ENCODE measurements around the gene HNRNPUL2. TPM values are rescaled to one million over a fixed set of nuclear protein-coding genes. Genes with fewer than 3 reads are reported as not detected.

Gene HNRNPUL2
- total RNA-seq, 2 experiments from 2014 or later = 56.0 to 62.3 TPM

DNA sequence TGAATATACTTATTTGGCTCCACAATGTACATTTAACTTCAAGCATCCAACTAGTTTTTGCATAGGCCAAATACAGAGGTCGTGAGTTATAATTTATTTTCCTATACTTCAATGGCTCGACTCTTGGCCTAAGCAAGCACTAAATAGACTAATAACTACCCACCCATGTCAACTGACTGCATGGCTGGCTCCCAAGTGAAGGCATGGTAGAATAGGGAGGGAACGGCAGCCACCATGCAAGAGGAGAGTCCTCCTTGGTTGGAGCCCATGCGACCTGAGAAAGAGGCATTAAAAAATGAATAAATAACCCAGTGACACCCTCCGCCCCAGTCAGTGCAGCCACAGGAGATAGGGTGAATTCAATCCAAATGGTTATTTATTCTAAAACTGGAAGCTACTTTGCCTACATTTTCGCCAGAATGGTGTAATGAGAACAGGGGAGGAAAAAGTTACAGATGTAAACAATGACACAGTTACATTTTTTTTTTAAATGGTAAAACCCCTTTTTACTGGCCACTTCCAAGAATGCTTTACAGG is 14.9 kb downstream of the HNRNPUL2 start:
- peaks cover 68% of the 10 kb centered on the region for H3K4me1 Mint-ChIP-seq (ENCODE audit: low read depth)
- CTCF ChIA-PET = interaction anchor here (0.7 to 1.4 kb wide), 5 partner anchors 12 to 149 kb away, joined by 3 to 4 read pairs (median 3); partner anchors contain the start of genes HNRNPUL2 and POLR2G
- no peaks in the 10 kb centered on the region for H3K9me3 Mint-ChIP-seq
- peak overlapping the region; percentile 87 for H3K27ac Mint-ChIP-seq
- H3K36me3 Mint-ChIP-seq = peaks cover 57% of the 10 kb centered on the region
- H3K4me3 Mint-ChIP-seq = no peak overlapping the region
- intact Hi-C loops (cut with micrococcal nuclease) = no loop called here
- no peaks in the 10 kb centered on the region for H3K27me3 Mint-ChIP-seq
- DNase-seq = no peak
- POLR2A ChIA-PET = interaction anchor here (0.6 to 0.8 kb wide), 2 partner anchors 18 to 23 kb away, joined by 3 read pairs; no protein-coding TSS in a partner anchor

DNA sequence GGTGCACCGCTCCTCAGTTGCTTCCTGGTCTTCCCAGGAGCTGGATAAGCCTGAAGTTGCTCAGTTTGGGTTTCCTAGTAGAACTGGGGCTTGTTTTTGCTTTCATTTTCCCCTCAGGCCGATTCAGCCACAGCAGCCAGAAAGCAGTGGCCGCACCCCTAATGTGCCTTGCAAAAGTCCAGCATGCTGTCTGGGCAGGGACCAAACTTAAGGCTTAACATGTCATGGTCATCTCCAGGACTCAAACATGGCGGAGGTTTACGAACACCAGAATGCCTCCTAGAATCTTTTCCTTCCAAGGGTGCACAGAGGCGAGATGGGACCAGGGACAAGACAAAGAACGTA is 17.3 kb downstream of the HNRNPUL2 start:
- peak; percentile 34 for DNase-seq
- H3K9me3 Mint-ChIP-seq = no peaks in the 10 kb centered on the region
- intact Hi-C loops (cut with micrococcal nuclease) = no loop called here
- CTCF ChIA-PET = interaction anchor here (1.7 to 2.5 kb wide), 4 partner anchors 17 to 286 kb away, joined by 4 to 9 read pairs (median 6); partner anchors contain the start of genes HNRNPUL2 and TUT1
- H3K4me3 Mint-ChIP-seq = peak overlapping the region; percentile 86
- H3K27me3 Mint-ChIP-seq = no peaks in the 10 kb centered on the region
- POLR2A ChIA-PET = interaction anchor here (1.0 to 5.4 kb wide), 12 partner anchors 16 to 145 kb away, joined by 3 to 29 read pairs (median 10); partner anchors contain the start of genes B3GAT3, C11orf98, CSKMT and GANAB
- H3K4me1 Mint-ChIP-seq (ENCODE audit: low read depth) = peaks cover 73% of the 10 kb centered on the region
- H3K36me3 Mint-ChIP-seq = peaks cover 39% of the 10 kb centered on the region
- peak overlapping the region; percentile 95 for H3K27ac Mint-ChIP-seq

DNA sequence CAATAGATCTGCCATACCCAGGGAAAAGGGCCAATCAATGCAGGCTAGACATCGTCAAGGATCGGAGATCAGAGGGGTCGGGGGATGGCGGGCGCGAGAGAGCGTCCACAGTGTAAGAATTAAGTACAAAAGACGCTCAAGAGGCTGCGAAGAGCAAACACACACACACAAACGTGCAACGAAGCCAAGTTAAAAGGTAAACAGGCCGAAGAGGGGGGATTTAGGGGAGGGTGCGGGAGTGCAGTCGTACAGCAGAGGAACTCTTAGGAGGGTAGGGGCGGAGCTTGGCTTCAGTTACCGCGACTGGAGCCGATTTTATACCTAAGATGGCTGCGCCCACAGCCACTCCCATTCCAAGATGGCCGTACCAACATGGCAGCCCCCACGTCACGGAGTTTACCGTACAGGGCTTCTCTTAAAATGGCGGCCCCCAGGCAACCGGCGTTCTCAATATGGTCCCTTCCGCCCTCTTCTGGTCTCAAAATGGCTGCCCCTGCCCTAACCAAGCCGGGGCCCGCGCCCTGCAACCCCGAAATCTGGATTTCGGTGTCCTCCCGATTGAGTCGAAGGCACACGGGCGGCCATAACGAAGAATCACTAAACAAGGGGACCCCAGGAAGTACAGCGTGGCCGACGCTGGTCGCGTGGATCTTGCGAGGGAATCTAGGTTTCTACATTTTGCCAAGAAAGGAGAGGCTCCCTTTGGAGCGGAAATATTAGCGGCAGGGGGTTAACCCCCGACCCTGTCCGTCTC is 17.8 kb downstream of the HNRNPUL2 start:
- Mint-ChIP-seq H3K4me1 (ENCODE audit: low read depth) (peaks cover 69% of the 10 kb centered on the region), H3K4me3 (peak overlapping the region; percentile 86), H3K36me3 (peaks cover 37% of the 10 kb centered on the region), H3K9me3 (no peaks in the 10 kb centered on the region), H3K27ac (peak overlapping the region; percentile 95), H3K27me3 (no peaks in the 10 kb centered on the region)
- ChIA-PET POLR2A (interaction anchor here (0.6 to 5.4 kb wide), 17 partner anchors 16 to 285 kb away, joined by 3 to 29 read pairs (median 5); partner anchors contain the start of genes B3GAT3, C11orf98, CSKMT and GANAB), CTCF (interaction anchor here (0.7 to 2.5 kb wide), 5 partner anchors 16 to 285 kb away, joined by 3 to 9 read pairs (median 5); partner anchors contain the start of genes HNRNPUL2 and TUT1)
- DNase-seq = peak; percentile 98
- intact Hi-C loops (cut with micrococcal nuclease) = loop anchor here (1.0 to 5.0 kb wide), 11 partner anchors 18 to 172 kb away; partner anchors contain the start of genes C11orf98, CSKMT, HNRNPUL2 and MTA2

DNA sequence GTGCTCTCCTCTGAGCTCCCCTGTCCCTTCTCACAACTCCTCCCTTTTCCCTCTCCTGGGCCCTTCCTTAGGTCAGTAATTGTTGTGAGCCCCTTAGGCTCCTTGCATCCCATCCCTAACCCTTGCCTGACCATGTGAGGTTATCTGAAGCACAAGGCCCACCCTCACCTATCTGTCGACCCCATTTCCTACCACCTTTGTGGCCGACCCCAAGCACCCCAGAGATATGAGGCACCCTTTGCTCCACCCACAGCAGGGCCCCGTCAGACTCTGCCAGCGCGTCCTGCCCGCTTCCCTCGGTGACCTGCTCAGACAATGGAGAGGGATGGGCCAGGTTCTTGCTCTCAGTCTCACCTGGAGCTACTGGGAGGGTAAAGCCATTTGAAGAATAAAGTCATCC is 18.5 kb downstream of the HNRNPUL2 start:
- peak; percentile 63 for DNase-seq
- Mint-ChIP-seq H3K4me3 (peak overlapping the region; percentile 86), H3K27ac (peak overlapping the region; percentile 95), H3K36me3 (peaks cover 37% of the 10 kb centered on the region), H3K27me3 (no peaks in the 10 kb centered on the region), H3K4me1 (ENCODE audit: low read depth) (peaks cover 63% of the 10 kb centered on the region), H3K9me3 (no peaks in the 10 kb centered on the region)
- ChIA-PET POLR2A (interaction anchor here (0.6 to 5.4 kb wide), 17 partner anchors 19 to 284 kb away, joined by 3 to 29 read pairs (median 5); partner anchors contain the start of genes B3GAT3, C11orf98, CSKMT and GANAB), CTCF (interaction anchor here (0.7 to 2.5 kb wide), 5 partner anchors 15 to 284 kb away, joined by 3 to 9 read pairs (median 5); partner anchors contain the start of genes HNRNPUL2 and TUT1)
- intact Hi-C loops (cut with micrococcal nuclease) = loop anchor here (1.0 to 5.0 kb wide), 11 partner anchors 19 to 173 kb away; partner anchors contain the start of genes C11orf98, CSKMT, HNRNPUL2 and MTA2

DNA sequence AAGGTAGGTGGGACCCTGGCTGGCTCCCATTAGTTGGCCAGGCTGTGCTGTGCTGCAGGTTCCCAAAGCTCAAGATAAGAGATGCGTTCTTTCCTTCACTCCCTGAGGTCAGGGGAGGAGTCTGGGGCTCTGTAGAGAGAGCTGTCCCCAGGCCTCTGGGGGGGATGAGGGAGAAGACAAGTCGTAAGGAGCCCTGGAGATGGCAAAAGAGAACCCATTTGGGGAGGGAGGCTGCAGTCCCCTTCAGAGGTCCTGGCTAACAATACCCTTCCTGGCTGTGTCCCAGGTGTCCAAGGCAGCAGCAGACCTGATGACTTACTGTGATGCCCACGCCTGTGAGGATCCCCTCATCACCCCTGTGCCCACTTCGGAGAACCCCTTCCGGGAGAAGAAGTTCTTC is 18.9 kb downstream of the HNRNPUL2 start:
- H3K4me1 Mint-ChIP-seq (ENCODE audit: low read depth) = peaks cover 58% of the 10 kb centered on the region
- intact Hi-C loops (cut with micrococcal nuclease) = loop anchor here (2.0 to 5.0 kb wide), 4 partner anchors 44 to 116 kb away; partner anchors contain the start of genes C11orf98, CSKMT, POLR2G and TUT1
- DNase-seq = no peak
- H3K9me3 Mint-ChIP-seq = no peaks in the 10 kb centered on the region
- no peaks in the 10 kb centered on the region for H3K27me3 Mint-ChIP-seq
- peak overlapping the region; percentile 86 for H3K4me3 Mint-ChIP-seq
- peaks cover 33% of the 10 kb centered on the region for H3K36me3 Mint-ChIP-seq
- H3K27ac Mint-ChIP-seq = peak overlapping the region; percentile 95
- CTCF ChIA-PET = interaction anchor here (0.7 to 2.5 kb wide), 5 partner anchors 15 to 284 kb away, joined by 3 to 9 read pairs (median 5); partner anchors contain the start of genes HNRNPUL2 and TUT1
- POLR2A ChIA-PET = interaction anchor here (0.7 to 5.4 kb wide), 13 partner anchors 19 to 284 kb away, joined by 3 to 29 read pairs (median 8); partner anchors contain the start of genes C11orf98, CSKMT, GANAB and HNRNPUL2

DNA sequence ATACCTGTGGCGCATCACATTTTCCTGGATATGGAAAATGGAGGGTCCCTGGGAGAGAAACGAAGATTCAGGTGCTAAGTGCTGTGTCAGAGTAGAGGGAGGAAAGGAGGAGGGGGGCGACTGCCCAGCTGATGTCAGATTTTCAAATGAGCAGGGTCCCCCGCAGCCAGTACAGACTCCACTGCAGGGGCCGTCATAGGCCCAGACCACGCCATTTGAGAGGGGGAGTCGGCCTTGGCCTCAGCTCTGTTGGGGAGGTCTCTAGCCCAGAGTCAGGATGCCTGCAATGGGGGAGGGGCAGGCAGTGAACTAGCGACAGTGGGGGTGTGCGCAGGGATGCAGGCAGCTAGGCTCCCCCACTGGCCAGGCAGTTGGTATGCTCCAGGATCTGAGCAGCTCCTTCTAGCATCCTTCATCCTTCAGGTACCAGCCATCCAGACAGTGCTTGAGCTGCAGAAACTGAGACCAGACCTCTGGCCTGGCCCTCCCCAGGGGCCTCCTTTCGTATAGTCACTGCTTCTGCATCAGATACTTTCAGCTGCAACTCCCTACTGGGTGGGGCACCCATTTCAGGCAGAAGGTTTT is 19.9 kb downstream of the HNRNPUL2 start, which contains the start of the genes BSCL2 and GNG3:
Gene BSCL2, minus strand, starts transcription at position 148 of the 585 bp plus-strand sequence. CDS start 229 bp downstream, outside the sequence.
Gene GNG3, plus strand, starts transcription at position 400 of the 585 bp plus-strand sequence. CDS start 620 bp downstream, outside the sequence.
- H3K9me3 Mint-ChIP-seq = no peaks in the 10 kb centered on the region
- peaks cover 51% of the 10 kb centered on the region for H3K4me1 Mint-ChIP-seq (ENCODE audit: low read depth)
- DNase-seq = no peak
- CTCF ChIA-PET = interaction anchor here (1.1 to 2.0 kb wide), 2 partner anchors 13 to 115 kb away, joined by 3 to 8 read pairs; no protein-coding TSS in a partner anchor
- POLR2A ChIA-PET = interaction anchor here (0.7 to 5.4 kb wide), 6 partner anchors 20 to 133 kb away, joined by 3 to 29 read pairs (median 13); partner anchors contain the start of genes C11orf98, CSKMT, HNRNPUL2 and LBHD1
- intact Hi-C loops (cut with micrococcal nuclease) = loop anchor here (5.0 kb wide), 2 partner anchors 45 to 115 kb away; partner anchors contain the start of genes TUT1 and ZBTB3
- peak within 1 kb of the TSS; percentile 95 for H3K27ac Mint-ChIP-seq
- peak within 1 kb of the TSS; percentile 86 for H3K4me3 Mint-ChIP-seq
- H3K27me3 Mint-ChIP-seq = no peaks in the 10 kb centered on the region
- H3K36me3 Mint-ChIP-seq = peaks cover 27% of the 10 kb centered on the region

DNA sequence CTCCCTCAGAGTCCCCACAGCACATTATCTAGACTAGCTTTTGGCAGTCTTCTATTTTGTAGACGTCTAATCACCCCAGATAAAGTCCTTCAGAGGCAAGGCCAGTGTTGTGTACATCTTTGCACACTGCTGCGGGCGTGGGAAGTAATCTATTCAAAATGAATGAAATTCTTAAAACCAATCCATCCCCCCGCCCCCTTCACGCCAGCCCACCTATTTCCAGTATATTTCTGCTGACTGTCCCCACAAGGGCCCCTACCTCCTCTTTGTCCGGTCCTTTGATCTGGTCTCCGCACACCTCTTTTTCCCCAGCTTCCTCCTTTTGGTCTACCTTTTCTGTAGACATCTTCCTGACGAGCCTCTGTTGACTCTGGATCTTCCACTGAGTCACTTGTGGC is 20.4 kb downstream of the HNRNPUL2 start:
- Mint-ChIP-seq H3K27me3 (no peaks in the 10 kb centered on the region), H3K27ac (no peak overlapping the region), H3K4me3 (peak overlapping the region; percentile 32), H3K9me3 (no peaks in the 10 kb centered on the region), H3K4me1 (ENCODE audit: low read depth) (peaks cover 50% of the 10 kb centered on the region), H3K36me3 (peaks cover 28% of the 10 kb centered on the region)
- no peak for DNase-seq
- intact Hi-C loops (cut with micrococcal nuclease) = loop anchor here (5.0 kb wide), 2 partner anchors 45 to 115 kb away; partner anchors contain the start of genes TUT1 and ZBTB3
- ChIA-PET POLR2A (interaction anchor here (1.0 to 5.4 kb wide), 5 partner anchors 35 to 134 kb away, joined by 5 to 29 read pairs (median 8); partner anchors contain the start of genes C11orf98, CSKMT, INTS5 and LBHD1), CTCF (interaction anchor here (1.1 to 2.0 kb wide), 3 partner anchors 12 to 282 kb away, joined by 3 to 8 read pairs (median 6); no protein-coding TSS in a partner anchor)

DNA sequence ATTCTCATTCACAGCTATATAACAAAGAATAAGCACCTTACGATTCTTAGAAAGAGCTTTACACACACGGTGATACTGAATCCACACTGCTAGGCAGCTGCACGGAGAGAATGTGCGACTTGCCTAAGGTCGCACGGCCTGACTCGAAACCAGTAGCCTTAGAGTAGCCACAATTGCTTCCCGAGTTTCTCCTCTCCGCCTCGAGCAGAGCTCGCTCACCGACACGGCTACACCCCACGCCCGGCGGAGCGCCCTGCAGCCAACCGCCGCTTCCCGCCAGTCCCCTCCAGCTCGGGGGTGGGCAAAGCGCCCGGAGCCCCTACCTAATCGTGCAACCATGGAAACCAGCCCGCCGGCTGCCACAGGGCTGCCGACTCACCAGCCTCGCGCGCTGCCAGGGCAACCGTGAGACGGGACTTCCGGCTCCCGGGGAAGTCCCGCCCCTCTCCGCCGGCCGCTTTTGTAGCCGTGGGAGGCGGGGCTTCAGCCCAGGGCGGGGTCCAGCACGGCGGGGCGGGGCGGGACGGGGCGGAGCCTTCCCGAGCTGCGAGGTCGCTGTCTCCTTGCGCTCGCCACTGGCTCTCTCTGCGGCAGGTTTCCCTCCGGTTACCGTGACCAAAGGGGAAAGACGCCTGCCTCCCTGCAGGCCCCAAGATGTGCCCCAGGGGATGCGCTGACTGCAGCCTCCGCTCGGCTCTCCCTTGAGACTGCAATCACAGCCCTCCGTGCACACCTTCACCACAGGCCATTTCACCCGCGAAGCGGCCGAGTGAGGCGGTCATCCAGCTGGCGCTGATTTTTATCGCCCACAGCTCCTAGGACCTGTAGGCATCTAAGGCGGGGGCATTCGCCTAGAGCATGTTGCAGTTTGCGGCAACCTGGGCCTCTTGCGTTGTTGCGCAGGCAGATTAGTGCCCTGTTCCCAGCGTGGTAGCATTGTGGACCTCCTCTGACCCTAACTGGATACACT is 21.1 kb downstream of the HNRNPUL2 start:
- Mint-ChIP-seq H3K4me1 (ENCODE audit: low read depth) (peaks cover 50% of the 10 kb centered on the region), H3K4me3 (peak overlapping the region; percentile 85), H3K27me3 (no peaks in the 10 kb centered on the region), H3K36me3 (peaks cover 30% of the 10 kb centered on the region), H3K27ac (peak overlapping the region; percentile 70), H3K9me3 (no peaks in the 10 kb centered on the region)
- POLR2A ChIA-PET = interaction anchor here (0.8 to 5.4 kb wide), 9 partner anchors 17 to 134 kb away, joined by 3 to 29 read pairs (median 5); partner anchors contain the start of genes B3GAT3, C11orf98, CSKMT and GANAB
- DNase-seq = peak; percentile 96
- CTCF ChIA-PET = interaction anchor here (0.6 to 2.0 kb wide), 7 partner anchors 9 to 281 kb away, joined by 3 to 8 read pairs (median 4); partner anchors contain the start of genes HNRNPUL2, STX5 and TTC9C
- intact Hi-C loops (cut with micrococcal nuclease) = loop anchor here (5.0 kb wide), 2 partner anchors 46 to 114 kb away; partner anchors contain the start of genes TUT1 and ZBTB3

DNA sequence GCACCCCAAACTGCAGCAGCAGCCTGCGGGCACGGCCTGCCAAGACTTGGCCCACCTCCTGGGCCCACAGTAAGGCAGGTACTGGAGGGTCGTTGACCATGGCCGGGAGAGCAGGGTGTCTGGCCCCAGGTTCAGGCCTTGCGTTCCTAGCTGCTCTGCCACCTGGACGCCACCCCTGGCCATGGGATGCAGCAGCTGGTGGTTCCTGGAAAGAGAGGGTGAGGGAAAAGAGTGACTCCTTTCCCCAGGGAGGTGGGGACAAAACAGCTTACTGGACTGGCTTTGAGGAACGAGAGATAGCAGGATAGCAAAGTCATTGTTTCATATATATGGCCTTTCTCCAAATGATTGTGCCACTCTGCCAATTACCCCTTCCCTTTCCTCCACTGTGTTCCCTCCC is 21.8 kb downstream of the HNRNPUL2 start:
- ChIA-PET CTCF (interaction anchor here (0.5 to 2.0 kb wide), 7 partner anchors 8 to 281 kb away, joined by 3 to 8 read pairs (median 4); partner anchors contain the start of genes HNRNPUL2 and TTC9C), POLR2A (interaction anchor here (0.8 to 5.4 kb wide), 7 partner anchors 16 to 135 kb away, joined by 3 to 29 read pairs (median 5); partner anchors contain the start of genes B3GAT3, GANAB, INTS5 and LBHD1)
- Mint-ChIP-seq H3K9me3 (no peaks in the 10 kb centered on the region), H3K36me3 (peaks cover 29% of the 10 kb centered on the region), H3K4me1 (ENCODE audit: low read depth) (peaks cover 45% of the 10 kb centered on the region), H3K27me3 (no peaks in the 10 kb centered on the region), H3K27ac (peak overlapping the region; percentile 70), H3K4me3 (peak overlapping the region; percentile 85)
- intact Hi-C loops (cut with micrococcal nuclease) = loop anchor here (5.0 kb wide), 2 partner anchors 47 to 113 kb away; partner anchors contain the start of genes TUT1 and ZBTB3
- no peak for DNase-seq

All from activated CD4-positive, alpha-beta memory T cell treated with anti-CD3 and anti-CD28 coated beads for 36 hours (primary cell).